ENCODE results near the gene PRRT1. TPM values are rescaled to one million over a fixed set of nuclear protein-coding genes. Genes with fewer than 3 reads are reported as not detected.

PRRT1 gene
- total RNA-seq, 1 experiment from 2014 or later = 1.9 TPM

- no peak overlapping the region for H3T11ph ChIP-seq (ENCODE audit: low read length)
- no peak overlapping the region for H3K14ac ChIP-seq (ENCODE audit: insufficient read depth, low read length)
- no peak overlapping the region for H2AK5ac ChIP-seq (ENCODE audit: insufficient read length, low read length)
- no peak overlapping the region for H3K27ac ChIP-seq (ENCODE audit: insufficient read length, low read depth, low read length)
- H3K27me3 Mint-ChIP-seq (ENCODE audit: low read depth) = no peaks in the 10 kb centered on the region; the same call in 1 of the 2 replicates
- H4K20me1 ChIP-seq (ENCODE audit: control insufficient read depth, insufficient read depth, insufficient read length) = no peaks in the 10 kb centered on the region
- no peak overlapping the region for H3K18ac ChIP-seq (ENCODE audit: insufficient read length, low read depth, low read length)
- no peak overlapping the region for H2AFZ ChIP-seq (ENCODE audit: low read length)
- no peak overlapping the region for H3K9ac ChIP-seq (ENCODE audit: extremely low read depth, insufficient read length, low read length)
- no CpG with 5 or more reads among the region's 3 CpGs for WGBS (ENCODE audit: extremely low coverage, insufficient read length, low lambda C conversion rate)
- peaks cover 15 to 30% of the 10 kb centered on the region in 2 experiments for H3K4me1 Mint-ChIP-seq
- H3K56ac ChIP-seq (ENCODE audit: insufficient read length, low read depth, low read length) = no peak overlapping the region
- no peak overlapping the region for H3K4me2 ChIP-seq (ENCODE audit: insufficient read depth, insufficient read length, low read length)
- no peak overlapping the region for H2BK5ac ChIP-seq (ENCODE audit: insufficient read length, low read length)
- H4K8ac ChIP-seq (replicated peaks; ENCODE audit: insufficient read length, low read depth, low read length) = no peak overlapping the region
- H3K4me1 ChIP-seq (ENCODE audit: insufficient read depth, low read length) = no peaks in the 10 kb centered on the region
- H2BK15ac ChIP-seq (ENCODE audit: low read depth, low read length) = no peak overlapping the region
- H3K23ac ChIP-seq (ENCODE audit: insufficient read length, low read depth, low read length) = no peak overlapping the region
- no peaks in the 10 kb centered on the region for H3K79me1 ChIP-seq (ENCODE audit: insufficient read depth, low read depth, low read length, poor library complexity, severe bottlenecking)
- no peak overlapping the region for H3K4me3 Mint-ChIP-seq
- no peak overlapping the region for H4K5ac ChIP-seq (ENCODE audit: insufficient read length, low read depth, low read length)
- no peak for DNase-seq
- H3K27me3 ChIP-seq (ENCODE audit: insufficient read depth, low read length) = no peaks in the 10 kb centered on the region
- no peaks in the 10 kb centered on the region for H3K9me3 ChIP-seq (ENCODE audit: control insufficient read depth, low read depth, low read length)
- peak overlapping the region in 1 of 3 experiments; percentile 19; a peak in 2 of 7 replicates for H3K27ac Mint-ChIP-seq
- H3K9me3 Mint-ChIP-seq = no peaks in the 10 kb centered on the region; a peak in 1 of 5 replicates
- H3K4ac ChIP-seq (ENCODE audit: low read depth, low read length) = no peak overlapping the region
- H3K79me2 ChIP-seq (ENCODE audit: insufficient read depth, low read length) = peaks cover 4% of the 10 kb centered on the region; the same call in 1 of the 2 replicates
- no peak overlapping the region for H2BK20ac ChIP-seq (ENCODE audit: low read depth, low read length, poor library complexity, severe bottlenecking)
- peaks cover 34 to 78% (median 66%) of the 10 kb centered on the region in 3 experiments for H3K36me3 Mint-ChIP-seq (ENCODE audit: insufficient read depth in 1 of 3, low read depth in 3 of 3)
- H4K91ac ChIP-seq (ENCODE audit: insufficient read length, low read depth, low read length) = no peak overlapping the region
- no peak overlapping the region for H2BK12ac ChIP-seq (ENCODE audit: insufficient read length, low read depth, low read length)
- TF ChIP-seq CTCF (conservative IDR thresholded peaks at IDR 0.05) = no peak
- H2BK120ac ChIP-seq (ENCODE audit: low read depth, low read length, poor library complexity, severe bottlenecking) = no peak overlapping the region
- peaks cover 6% of the 10 kb centered on the region for H3K23me2 ChIP-seq (ENCODE audit: insufficient read length, low read depth, low read length, poor library complexity, severe bottlenecking)
Observed at GRCh38 chr6:32183030-32183429, 31.3 kb upstream of the PRRT1 start.

All from H9 (cell line).